CD4-positive, alpha-beta T cell treated with Interleukin-15 for 1 hour (primary cell): Measurements from ENCODE around the gene RAMP1.
"Not testable (repeated sequence)": the region's sequence is repeated elsewhere in the genome, so short reads cannot be mapped to it uniquely, and the experiment has no call there.

Experiments
- DNase-seq: peaks from one replicate; pipeline ENCODE4 v3.0.0-alpha.2; 2020

Gene RAMP1

DNA sequence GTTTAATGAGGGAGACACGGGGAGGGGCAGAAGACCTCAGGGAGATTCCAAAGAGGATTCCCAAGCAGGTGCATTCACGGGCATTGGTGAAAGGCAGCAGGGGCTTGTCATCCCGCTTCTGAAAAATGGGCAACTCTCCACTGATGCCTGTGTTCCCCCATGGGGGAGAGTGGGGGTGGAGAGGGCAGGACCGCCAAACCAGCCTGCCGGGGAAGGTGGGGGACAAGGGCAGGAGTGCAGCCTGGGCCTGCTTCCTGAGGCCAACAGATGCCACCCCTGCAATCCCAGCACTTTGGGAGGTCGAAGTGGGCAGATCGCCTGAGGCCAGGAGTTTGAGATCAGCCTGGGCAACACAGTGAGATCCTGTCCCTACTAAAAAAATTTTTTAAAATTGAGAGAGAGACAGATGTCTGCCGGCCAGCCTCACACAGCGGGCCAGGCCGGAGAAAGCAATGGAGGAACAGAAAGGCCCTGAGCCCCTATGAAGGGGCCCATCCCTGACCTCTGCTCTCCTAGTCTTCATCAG lies 62.6 kb downstream of the RAMP1 start:
- no peak for DNase-seq

DNA sequence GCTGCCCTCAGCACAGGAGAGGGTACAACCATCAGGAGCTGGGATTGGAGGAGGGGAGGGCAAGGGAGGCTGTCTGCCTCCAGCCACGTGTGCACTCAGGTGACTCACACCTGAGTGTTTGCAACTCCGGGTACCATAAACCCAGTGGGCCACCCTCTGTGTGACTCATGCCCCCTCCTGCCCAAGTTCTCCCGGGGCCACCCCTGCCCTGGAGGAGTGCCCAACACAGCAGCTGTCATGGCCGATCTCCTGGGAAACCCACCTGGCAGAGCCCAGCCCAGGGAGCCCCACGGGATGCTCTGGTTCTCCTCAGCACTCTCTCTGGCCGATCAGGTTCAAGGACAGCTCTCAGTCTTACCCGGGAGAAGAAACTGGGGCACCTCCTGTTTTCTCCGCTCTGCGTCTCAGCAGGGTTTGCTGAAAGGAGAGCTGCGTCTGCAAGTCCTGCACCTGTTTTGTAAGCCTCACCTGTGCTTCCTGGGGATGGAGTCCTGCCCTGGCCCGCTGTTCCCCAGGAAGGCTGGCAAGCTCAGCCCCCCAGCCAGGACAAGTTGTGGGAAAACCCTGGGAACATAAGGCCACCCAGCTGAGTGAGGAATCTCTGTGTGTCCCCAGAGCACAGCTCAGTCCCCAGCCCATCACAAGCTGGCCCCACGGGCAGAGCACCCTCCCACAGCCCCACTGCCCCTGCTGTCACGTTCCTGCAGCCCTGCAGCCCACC lies 63.4 kb downstream of the RAMP1 start:
- DNase-seq, result no peak

DNA sequence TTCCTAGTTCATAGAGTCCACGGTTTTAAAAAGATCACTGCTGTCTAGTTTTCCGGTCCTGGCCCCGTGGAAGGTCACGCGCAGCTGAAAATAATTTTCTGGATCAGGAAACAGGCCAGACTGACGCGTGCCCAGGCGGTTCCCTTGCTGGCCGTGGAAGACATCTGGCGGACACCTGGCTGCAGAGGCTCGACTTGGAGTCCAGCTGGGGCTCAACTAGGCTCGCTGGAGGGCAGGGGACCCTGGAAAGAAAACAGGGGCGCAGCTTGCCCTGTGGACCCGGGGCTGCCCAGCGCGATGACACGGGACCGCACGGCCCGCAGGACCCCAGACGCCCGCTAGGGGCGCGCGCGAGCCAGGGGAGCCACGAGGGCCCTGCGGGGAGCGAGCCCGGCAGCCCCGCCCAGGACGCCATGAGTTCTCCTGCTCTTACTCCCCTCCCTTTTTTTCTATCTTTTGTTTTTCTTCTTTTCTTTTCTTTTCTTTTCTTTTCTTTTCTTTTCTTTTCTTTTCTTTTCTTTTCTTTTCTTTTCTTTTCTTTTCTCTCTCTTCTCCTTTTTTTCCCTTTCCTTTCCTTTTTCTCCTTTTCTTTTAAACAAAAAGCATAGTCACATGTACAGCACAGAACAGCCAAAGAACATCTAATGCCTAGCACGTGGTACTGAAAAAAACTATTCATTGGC lies 64.2 kb downstream of the RAMP1 start:
- DNase-seq, result peak; percentile 76

DNA sequence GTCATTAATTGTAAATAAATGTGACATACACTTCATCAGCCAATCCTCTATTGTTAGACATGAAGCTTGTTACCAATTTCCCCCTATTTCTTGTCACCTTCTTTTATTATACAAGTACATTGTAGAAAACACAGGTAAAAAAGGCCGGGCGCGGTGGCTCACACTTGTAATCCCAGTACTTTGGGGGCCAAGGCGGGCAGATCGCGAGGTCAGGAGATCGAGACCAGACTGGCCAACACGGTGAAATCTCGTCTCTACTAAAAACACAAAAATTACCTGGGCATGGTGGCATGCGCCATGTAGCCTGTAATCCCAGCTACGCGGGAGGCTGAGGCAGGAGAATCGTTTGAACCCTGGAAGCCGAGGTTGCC lies 64.7 kb downstream of the RAMP1 start:
- DNase-seq, result no peak

DNA sequence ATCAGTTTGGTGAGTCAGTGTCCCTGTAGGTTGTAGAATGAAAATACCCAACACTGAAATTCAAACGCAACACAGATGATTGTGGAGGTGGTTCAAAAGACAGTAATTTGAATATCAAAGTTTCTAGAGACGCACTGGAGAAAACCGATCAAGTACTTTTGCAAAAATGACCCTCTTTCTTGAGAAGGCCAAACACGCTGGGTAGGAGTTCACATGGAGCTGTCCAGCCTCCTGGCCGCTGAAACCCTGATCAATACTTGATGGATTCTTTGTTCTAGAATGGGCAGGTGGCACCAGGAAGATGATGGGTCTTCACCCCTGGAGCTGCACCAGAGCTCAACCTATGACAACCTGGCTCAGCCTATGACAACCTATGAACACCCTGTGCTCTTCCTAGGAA lies 67.7 kb downstream of the RAMP1 start:
- no peak for DNase-seq

DNA sequence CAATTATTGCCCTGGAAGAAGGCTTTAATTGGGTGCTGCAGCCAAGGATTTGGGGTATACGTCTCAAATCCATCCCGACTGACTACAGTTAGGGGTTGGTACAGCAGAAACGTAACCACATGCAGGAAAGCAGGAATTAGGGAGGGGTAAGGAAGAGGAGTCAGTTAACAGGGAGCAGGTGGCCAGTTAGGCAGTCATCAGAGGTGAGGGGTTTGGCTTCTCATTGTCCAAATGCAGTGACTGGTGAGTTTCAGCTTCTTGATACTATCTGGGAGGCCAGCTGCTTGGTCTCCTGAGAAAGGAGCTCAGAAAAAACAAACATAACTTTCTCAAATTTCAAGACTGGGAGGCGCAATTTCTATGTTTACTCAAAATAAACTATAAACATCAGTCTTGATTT lies 68.6 kb downstream of the RAMP1 start:
- DNase-seq, result no peak

DNA sequence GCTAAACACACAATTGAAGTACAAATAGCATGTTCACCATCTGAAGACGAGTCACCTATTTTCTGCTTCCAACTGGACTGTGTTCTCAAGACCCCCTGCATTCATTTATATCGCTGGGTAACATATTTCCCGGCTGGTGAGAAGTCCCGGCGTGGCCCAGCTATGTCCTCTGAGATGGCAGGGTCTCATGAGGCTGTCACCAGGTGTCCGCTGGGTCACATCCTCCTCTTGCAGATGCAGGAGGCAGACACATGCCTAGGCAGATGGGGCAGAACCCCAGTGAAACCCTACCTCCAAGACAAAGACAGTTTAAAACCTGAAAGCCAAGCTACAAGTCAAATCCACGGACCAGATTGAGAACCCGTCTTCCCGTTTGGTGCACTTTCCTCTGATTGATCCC lies 70.6 kb downstream of the RAMP1 start:
- DNase-seq, result no peak

DNA sequence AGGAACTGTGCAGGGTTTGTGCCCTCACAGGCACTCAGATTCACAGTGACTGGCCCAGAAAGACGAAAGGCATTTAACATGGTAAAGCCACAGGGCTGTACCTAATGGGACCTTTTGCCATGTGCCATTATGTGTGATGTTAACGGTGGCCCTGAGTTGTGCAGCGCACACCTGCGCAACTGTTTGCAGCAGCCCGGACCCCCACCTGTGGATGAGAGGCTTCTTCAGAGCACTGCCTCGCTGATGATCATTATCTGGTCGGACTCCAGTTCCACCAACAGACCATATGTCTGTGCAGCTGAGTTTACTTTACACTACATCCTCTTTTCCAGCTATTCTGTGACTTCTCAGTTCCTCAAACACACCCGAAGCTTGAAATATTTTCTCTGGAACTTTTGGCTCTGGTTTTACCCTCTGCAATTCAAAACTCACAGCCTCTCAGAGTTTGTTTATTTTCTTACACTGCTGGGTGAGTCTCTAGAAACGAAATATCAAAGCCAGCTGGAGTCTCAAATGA lies 71.8 kb downstream of the RAMP1 start:
- DNase-seq, result no peak

DNA sequence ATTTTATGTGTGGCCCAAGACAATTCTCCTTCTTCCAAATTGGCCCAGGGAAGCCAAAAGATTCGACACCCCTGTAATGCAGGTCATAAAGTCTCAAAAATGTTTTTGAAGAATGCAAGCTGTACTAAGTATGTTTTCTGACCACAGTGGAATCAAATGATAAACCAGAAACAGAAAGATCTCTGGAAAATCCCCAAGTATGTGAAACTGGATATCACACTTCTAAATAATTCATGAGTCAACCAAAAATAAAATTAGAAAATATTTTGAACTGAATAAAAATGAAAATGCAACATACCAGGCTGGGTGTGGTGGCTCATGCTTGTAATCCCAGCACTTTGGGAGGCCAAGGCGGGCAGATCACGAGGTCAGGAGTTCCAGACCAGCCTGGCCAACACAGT lies 73.3 kb downstream of the RAMP1 start:
- DNase-seq, result no peak

DNA sequence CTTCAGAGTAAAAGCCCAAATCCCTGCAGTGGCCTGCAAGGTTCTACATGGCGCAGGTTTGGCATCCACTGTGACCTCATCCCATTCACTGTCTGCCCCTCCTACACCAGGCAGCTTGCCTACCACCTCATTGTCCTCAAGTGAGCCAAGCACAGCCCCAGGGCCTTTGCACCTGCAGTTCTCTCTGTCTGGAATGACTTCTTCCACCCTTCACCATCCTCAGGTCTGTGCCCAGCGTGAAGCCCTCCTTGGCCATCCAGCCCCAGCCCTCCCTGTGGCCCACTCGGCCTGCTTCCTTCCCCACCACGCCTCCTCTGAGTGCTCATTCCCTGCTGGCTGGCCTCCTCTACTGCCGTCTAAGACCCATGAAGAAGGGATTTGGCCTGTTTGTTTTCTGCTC lies 74.8 kb downstream of the RAMP1 start:
- DNase-seq, result no peak

DNA sequence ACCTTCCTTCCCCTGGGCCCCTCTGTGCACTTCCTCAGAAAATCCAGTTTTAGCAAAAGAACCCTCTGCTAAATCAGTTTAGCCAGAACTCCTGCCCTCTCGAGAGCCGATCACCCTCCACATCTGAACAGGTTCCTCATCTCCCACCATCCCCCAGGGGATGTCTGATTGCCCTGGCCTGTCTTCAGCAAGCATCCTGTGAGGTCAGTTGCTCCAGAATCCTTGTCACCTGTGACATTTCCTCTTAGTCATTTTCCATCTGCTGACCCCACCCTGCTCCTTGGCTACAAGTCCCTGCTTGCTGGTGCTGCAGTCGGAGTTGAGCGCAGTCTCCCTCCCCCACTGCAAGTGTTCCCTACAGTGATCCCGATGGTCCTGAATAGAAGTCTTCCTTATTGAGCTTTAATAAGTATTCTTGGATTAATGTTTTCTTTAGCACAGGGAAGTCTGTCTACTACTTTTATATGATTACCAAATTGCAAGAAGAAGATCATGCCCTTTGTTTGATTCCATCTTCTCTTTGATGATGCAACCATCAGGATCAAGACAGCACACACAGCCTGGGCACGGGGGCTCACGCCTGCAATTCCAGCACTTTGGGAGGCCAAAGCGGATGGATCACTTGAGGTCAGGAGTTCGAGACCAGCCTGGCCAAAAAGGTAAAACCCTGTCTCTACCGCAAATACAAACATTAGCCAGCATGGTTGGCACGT lies 76.5 kb downstream of the RAMP1 start:
- no peak for DNase-seq

DNA sequence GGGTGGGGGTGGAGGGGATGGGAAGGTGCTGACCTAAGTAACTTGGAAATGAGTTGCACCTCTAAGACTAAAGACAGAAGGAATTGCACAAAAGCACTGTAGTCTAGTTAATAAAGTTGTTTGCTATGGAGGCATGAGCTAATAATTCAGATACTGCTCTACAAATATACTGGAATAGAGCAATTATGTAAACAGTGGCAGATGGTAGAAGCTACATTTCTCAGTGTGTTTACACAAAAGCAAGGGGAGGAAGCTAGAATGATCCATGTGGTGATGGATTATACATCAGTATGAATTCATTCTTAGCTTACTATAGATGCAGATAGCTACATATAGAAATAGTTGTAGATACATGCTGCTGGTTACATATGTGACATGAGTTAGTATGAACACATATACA lies 79.8 kb downstream of the RAMP1 start:
- no peak for DNase-seq

DNA sequence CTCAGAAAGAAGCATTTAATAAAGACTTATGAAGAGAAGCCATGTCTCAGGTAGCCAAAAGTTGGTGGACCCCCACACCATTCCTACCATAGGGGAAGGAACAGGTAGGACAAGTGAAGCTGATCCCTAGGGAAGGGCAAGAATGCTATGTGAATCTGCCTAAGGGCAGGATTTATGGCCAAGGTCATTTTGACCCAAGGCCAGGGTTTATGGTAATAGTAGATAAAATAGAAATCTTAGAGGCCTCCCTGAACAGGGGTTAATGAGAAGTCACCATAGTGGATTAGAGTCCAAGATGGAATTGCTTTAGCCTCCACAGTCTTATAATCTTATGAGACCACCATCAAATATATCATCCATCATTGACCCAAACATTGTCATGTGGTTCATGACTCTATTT lies 81.4 kb downstream of the RAMP1 start:
- DNase-seq, result no peak

DNA sequence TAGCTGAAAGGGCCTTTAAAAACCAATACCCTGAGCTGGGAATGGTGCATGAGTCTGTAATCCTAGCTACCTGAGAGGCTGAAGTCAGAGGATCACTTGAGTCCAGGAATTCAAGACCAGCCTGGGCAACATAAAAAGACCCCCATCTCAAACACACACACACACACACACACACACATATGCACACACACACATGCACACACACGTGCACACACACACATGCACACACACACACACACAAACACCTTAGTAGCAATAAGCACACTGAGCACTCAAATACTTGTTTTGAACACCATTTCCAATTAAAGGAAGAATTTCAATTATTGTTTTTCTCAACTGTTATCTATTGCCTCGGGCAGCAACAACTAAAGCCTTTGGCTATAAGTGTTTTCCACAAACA lies 81.8 kb downstream of the RAMP1 start:
- DNase-seq, result no peak

DNA sequence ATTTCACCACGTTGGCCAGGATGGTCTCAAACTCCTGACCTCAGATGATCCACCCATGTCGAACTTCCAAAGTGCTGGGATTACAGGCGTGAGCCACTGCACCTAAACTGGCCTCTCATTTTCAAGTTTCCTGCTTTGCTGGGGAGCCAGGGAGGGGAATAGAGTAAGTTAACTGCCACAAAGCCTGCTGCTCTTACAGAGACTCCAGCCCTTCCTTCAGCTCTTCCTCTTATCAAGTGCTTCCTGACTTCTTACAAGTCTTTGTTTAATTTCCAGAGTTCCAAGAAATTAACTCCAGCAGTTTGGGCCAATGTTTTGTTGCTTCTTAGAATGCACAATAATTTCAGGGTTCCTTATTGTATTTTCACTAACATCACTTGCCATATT lies 83.1 kb downstream of the RAMP1 start:
- no peak for DNase-seq

DNA sequence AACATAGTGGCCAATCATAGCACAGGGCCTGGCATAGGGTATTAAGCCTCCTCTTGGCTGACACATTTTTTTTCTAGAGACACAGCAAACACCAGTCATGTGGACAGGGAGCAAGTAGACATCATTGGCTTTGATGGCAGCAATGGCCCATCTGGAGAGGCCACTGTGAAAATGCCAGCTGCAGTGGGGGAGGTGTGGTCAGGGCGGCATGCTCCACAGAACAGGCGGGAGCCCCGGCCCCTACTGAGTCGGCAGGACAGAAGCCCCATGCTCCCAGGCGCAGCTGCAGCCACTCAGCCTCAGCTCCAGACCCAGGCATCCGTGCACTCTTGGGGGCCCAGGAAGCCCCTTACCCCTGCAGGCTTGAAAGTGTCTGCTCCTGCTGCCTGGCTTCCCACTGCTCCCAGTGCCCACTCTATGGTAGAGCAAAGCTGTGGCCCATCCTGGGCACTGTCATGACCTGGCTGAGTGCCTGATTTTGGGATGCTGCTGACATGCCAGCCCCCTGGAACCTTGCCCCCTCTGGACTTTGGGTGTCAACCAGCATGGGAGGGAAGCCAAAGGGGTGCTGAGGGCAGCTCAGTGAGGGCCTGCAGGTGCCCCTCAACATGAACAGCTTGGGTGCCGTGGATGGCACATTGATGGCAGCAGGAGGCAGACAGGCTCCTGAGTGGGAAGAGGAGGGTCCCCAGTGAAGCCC lies 84.1 kb downstream of the RAMP1 start:
- DNase-seq, result no peak

DNA sequence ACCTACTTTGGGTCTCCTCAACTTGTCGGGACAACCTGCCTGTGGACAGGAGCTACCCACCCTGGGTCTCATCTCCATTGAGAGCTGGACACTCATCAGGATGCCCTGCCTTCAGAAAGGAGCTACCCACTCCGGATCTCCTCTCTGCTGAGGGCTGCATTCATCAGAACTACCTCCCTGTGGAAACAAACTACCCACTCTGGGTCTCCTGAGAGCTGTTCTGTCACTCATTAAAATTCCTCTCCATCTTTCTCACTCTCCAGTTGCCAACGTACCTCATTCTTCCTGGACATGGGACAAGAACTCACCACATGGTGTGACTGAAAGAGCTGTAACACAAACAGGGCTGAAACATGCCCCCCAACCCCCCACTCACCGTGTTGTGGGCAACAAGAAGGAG lies 84.9 kb downstream of the RAMP1 start:
- no peak for DNase-seq

DNA sequence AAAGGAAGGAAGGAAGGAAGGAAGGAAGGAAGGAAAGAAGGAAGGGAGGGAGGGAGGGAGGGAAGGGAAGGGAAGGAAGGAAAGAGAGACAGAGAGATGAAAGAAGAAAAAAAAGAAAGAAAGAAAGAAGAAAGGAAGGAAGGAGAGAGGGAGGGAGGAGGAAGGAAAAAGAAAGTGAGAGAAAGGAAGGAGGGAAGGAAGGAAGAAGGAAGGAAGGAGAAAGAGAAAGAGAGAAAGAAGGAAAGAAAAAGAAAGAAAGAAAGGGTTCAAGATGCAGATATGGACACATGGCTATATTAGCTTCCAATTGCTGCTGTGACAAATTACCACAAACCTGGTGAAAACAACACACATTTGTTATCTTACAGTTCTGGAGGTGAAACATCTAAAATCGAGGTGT lies 87.0 kb downstream of the RAMP1 start:
- DNase-seq, result no peak

DNA sequence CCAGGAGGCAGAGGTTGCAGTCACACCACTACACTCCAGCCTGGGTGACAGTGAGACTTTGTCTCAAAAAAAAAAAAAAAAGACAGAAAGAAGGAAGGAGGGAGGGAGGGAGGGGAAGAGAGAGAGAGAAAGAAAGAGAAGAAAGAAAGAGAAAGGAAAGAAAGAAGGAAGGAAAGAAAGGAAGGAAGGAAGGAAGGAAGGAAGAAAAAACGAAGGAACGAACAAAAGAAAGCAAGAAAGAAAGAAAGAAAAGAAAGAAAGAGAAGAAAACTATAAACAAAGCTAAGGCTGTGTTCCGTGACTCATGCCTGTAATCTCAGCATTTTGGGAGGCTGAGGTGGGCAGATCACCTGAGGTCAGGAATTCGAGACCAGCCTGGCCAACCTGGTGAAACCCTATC lies 91.9 kb downstream of the RAMP1 start:
- not testable (repeated sequence) for DNase-seq

DNA sequence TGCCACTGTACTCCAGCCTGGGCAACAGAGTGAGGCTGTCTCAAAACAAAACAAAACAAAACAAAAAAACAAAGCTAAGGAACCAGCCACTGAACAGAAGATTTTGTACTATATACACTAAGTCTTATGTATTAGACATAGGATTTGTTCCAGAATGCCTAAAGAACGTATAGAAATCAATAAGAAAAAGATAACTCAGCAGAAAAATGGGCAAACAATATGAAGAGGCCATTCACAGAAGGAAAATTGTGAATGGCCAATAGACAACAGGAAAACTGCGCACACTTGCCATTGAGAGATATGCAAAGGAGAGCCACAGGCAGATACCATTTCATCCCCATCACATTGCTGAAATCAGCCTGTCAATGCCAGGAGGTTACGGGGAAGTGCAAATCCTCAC lies 92.5 kb downstream of the RAMP1 start:
- DNase-seq, result no peak

DNA sequence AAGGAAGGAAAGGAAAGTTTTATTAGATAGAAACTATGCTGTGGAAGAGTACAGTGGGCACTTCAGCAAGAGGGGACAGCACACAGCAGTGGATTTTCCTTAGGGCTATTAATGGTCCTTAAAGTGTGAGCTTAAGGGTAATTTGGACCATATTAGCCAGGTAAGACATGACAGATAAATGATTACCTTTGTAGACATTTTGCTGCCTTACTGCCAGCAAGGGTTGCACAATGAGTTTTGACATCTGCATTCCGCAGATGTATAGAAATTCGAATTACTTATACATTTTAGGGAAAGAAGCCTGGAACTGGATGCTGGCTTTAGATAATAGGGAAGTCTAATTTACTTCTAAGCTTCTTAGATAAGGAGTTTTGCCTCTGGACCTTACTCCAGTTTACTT lies 93.4 kb downstream of the RAMP1 start:
- DNase-seq, result no peak

DNA sequence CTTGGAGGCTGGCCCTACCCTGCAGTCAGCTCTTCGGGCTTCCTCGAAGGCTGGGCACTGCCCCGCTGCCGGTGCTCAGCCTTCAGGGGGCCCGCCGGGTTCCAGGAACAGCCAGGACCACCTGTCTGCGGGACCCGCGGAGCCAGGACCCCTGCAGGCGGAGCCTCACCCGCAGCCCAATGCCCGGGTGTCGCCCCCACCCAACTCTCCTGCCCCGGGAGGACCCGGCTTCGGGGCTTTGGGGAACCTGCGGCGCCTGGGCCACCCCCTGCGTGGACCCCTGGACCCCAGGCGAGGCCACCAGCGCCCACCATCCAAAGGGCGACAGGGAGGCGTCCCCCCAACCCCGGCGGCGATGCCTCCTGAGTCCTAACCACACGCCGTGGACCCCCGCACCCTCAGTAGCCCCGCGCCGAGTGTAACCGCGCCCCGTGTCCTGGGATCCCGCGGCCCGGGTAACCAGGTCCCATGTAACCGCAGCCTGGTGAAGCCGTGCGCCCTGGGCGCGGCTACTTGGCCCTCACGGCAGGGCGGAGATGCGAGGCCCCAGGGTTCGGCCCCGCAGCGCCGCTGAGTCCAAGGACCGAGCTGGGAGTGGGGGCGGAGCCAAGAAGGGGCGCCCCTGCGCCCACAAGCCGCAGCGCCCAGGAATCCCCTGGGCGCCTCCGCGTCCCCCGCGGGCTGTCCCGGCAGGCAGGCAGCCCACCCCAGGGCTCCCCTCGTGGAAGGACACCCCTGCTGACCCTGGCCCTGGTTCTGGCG lies 96.4 kb downstream of the RAMP1 start:
- no peak for DNase-seq

DNA sequence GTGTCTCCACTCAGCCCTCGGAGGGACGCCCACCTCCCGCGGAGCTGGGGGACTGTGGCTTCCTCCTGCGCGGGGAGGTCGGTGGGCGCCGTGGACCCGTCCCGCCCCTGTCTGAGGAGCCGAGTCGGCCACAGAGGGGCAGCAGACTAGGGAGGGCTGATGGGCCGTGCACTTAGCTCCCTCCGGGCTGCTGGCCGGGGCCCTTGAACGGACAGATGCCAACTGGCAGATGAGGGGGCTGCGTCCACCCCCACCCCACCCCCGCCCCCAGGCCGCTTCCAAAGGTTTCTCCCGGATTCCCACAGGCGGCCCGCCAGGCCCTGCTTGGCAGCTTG lies 96.9 kb downstream of the RAMP1 start:
- no peak for DNase-seq
